Measurements from ENCODE around the gene EPB41L3.

EPB41L3 gene

DNA sequence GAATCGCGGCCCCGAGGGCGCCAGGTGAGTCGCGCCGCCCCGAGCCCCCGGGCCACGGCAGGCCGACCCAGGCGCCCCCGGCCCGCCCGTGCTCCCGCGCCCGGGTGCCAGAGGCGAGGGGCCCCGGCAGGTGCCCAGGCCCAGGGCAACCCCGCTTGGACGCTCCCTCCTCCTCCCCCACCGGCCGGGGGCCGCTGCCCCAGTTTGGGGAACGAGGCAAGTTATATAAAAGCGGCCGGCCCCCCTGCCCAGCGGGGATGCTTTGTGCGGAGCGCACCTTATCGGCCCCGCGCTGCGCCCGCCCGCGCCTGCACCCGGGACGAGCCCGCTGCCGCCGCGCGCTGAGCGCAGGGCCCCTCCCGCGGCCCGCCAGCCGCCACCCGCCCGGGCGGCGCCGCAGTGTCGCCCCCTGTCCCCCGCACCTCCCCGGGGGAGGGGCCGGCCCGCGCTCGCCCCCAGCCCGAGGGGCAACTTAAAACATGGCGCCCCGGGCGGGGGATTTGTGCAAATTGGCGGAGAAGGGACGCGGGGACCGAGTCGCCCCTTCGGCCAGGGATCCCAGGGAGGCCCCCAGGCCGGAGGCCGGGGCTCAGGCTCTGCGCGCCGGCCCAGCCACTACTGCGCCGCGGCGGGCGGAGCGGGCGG is 639 bp downstream of the EPB41L3 start:
- TF ChIP-seq GATA1 (IDR thresholded peaks at IDR 0.05; ENCODE audit: low read depth, low read length) = no peak
- no peak for TF ChIP-seq POLR2A (IDR thresholded peaks at IDR 0.05; ENCODE audit: low read length)
- DNase-seq = no peak

DNA sequence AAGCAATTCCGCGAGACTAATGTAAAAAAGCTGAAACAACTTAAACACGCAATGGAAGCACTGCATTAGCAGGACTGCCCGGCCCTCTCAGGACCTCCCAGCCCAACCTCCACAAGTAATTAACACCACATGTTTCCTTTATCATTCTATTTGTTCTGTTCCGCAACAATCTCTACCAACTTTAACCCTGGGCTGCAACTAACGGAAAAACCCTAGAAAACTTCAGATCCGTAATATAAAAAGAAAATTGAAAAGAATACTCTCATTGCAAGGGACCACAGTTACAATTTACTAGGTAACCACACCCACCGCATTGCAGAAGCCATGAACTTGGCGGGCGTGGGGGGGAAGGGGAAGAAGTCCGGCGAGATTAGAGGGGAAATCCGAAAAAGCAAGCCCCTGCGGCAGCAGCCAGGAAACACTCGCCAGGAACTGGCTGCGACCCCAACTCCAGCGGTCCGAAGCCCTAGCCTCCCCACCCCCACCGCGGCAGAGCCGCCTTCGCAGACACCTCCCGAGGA is 1.2 kb downstream of the EPB41L3 start:
- TF ChIP-seq GATA1 (IDR thresholded peaks at IDR 0.05; ENCODE audit: low read depth, low read length) (no peak), POLR2A (IDR thresholded peaks at IDR 0.05; ENCODE audit: low read length) (no peak)
- DNase-seq = no peak

DNA sequence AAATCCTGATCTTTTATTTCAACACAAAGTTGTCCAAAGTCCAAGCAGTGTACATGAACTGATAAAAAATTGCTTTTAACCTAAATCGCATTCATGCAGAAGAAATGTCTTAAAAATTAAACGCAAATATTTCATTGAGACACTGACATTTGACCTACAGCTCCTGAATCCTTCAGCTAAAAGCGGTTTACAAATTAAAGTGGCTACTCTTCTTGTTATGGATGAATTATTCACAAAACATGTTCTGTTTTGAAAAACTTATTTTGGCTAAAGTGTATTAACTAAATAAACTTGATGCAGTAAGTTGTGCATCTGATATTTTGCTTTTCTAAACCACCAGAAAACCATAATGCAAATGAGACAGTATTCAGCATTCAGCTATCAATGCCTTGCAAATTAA is 2.2 kb downstream of the EPB41L3 start:
- TF ChIP-seq GATA1 (IDR thresholded peaks at IDR 0.05; ENCODE audit: low read depth, low read length) (no peak), POLR2A (IDR thresholded peaks at IDR 0.05; ENCODE audit: low read length) (no peak)
- no peak for DNase-seq

DNA sequence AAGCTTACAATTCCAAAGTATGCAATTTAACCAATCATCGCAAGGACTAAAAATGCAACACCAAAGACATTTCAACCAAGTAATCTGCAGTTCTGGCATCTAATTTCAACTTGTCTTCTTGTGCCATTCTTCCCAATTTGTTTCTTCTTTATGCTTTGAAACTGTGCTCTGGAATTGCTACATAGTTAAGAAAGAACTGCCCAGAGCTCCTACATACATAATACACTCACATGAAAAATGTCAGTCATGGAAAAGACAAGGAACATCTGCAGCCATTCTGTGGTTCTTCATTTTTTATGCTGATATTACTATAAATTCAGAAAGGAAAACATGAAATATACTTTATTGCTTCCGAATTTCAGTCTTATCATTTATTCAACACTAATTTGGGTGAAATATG is 4.4 kb downstream of the EPB41L3 start:
- TF ChIP-seq GATA1 (IDR thresholded peaks at IDR 0.05; ENCODE audit: low read depth, low read length) = no peak
- DNase-seq = no peak

DNA sequence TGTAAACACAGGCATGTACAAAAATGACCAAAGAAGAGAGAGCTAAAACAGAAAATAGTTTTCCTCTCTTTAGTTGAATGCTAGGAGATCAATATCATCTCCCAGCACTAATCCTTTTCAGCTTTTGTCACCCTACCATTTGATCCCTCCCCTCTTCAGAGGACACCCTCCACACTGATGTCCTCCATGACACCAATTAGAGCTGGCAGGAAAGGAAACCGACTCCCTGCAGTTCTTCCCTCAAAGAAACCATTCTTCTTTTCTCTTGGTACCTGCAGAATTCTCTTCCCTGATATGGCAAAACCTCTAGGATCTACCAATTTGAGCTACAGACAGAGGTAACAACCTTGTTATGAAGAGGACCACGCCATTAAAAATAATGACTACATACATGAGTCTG is 5.3 kb downstream of the EPB41L3 start:
- TF ChIP-seq GATA1 (IDR thresholded peaks at IDR 0.05; ENCODE audit: low read depth, low read length) (no peak), POLR2A (IDR thresholded peaks at IDR 0.05; ENCODE audit: low read length) (no peak)
- no peak for DNase-seq

DNA sequence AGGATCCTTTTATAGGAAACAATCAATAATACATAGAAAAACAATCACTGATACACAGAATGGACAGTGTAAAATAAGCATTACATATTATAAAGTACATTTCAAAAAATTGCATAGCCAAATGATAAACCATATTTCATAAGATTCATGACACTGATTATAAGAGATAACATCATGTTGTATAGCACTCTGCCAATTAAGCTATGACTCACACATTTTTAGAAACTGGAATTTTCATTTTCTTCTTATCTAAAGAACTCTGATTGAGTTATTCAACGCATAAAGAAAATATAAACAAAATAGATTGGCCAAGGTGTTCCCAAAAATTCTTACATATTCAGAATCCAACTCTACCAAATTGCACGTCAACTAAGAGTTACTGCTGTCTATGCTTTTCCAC is 5.9 kb downstream of the EPB41L3 start:
- TF ChIP-seq POLR2A (IDR thresholded peaks at IDR 0.05; ENCODE audit: low read length) (no peak), GATA1 (IDR thresholded peaks at IDR 0.05; ENCODE audit: low read depth, low read length) (no peak)
- DNase-seq = no peak

DNA sequence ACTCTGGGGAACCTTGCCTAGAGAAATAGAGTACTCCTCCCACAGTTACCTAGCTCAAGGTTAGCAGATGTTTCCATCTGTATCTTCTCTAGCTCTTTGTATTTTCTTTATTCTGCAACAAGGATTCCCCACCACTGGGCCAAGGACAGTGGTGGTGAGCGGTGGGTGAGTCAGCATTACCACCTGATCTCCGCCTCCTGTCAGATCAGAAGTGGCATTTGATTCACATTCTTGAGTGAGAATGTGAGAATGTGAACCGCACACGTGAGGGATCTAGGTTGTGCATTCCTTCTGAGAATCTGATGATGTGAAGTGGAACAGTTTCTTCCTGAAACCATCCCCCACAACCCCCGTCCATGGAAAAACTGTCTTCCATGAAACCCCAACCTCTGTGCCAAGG is 9.0 kb downstream of the EPB41L3 start:
- TF ChIP-seq GATA1 (IDR thresholded peaks at IDR 0.05; ENCODE audit: low read depth, low read length) (no peak), POLR2A (IDR thresholded peaks at IDR 0.05; ENCODE audit: low read length) (no peak)

DNA sequence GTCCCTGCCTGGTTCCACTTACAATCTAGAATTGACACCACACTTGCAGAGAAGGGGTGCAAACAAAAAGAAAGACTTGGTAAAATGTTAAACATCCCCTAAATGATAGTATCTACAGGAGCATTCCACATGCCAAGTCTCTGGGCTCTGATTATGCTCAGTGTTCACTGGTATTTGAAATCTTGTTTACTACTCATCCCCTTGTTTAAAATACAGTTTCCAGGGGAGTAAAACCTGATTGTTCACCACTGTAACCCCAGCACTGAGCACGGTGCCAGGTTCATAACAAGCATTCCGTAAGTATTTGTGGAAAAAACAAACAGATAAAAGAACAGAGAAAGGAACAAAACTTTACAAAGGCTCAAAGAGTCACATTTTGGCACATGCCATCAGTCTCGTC is 11.7 kb downstream of the EPB41L3 start:
- TF ChIP-seq GATA1 (IDR thresholded peaks at IDR 0.05; ENCODE audit: low read depth, low read length) (no peak), POLR2A (IDR thresholded peaks at IDR 0.05; ENCODE audit: low read length) (no peak)
- DNase-seq = no peak

More for the DNA sequence above, 9.0 kb downstream of the EPB41L3 start:
- no peak for DNase-seq

DNA sequence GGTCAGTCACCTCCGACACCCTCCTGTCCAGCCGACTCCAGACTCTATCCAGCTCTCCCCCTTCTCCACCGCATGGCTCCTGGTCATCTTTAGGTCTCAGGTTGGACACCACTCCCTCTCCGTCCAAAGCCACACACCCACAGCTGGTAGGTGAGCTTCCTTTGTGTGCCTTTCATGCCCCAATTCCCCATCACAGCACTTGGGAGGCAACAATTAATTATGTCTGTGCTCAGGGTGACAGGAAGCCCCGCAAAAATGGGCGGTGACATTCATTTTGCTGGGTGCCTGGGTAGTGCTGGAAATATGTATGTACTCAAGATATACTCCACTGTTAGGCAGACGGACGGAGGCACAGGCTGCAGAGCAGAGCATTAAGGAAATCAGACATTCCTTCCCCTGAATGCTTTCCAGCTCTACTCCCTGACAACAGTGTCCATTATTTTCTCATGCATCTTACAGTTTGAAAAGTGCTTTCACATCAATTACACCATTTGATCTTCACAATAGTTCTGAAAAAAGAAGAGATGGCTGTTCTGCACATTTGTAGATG is 13.1 kb downstream of the EPB41L3 start:
- DNase-seq = no peak
- no peak for TF ChIP-seq POLR2A (IDR thresholded peaks at IDR 0.05; ENCODE audit: low read length)
- TF ChIP-seq GATA1 (IDR thresholded peaks at IDR 0.05; ENCODE audit: low read depth, low read length) = no peak

DNA sequence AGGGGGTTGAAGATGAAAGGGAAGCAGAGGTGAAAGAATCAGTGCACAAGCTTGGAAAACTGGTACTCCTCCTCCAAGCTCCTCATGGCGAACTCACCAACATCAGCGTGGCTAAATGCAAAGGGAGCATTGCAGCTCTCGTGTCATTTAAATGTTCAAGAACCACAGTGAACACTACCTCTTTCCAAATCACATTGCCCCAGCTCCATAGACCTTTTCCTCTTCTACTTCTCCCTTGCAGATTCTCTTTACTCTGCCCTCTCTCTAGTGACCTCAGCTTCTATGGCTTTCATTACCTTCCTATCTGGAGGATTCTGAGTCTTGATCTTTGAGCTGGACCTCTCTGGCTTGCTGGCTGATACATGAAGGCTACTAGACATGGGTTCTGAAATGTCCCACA is 14.3 kb downstream of the EPB41L3 start:
- no peak for TF ChIP-seq POLR2A (IDR thresholded peaks at IDR 0.05; ENCODE audit: low read length)
- TF ChIP-seq GATA1 (IDR thresholded peaks at IDR 0.05; ENCODE audit: low read depth, low read length) = no peak
- no peak for DNase-seq

DNA sequence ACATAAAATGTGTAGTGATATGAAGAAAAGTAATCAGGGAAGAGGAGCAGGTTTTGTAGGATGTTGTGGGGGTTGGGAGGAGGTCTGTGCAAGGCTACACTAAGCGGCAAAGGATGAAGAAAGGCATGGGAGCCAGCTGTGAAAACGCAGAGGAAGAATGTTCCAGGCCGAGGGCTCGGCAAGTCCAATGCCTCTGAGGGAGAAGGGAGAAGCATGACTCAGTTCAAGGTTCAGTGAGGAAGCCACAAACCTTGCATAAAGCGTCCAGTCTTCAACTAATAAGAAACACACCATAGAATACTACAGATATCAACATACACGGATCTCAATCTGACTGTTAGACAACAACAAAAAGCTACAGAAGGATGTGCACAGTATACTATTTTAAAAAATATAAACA is 16.2 kb downstream of the EPB41L3 start:
- no peak for DNase-seq
- no peak for TF ChIP-seq POLR2A (IDR thresholded peaks at IDR 0.05; ENCODE audit: low read length)
- no peak for TF ChIP-seq GATA1 (IDR thresholded peaks at IDR 0.05; ENCODE audit: low read depth, low read length)

DNA sequence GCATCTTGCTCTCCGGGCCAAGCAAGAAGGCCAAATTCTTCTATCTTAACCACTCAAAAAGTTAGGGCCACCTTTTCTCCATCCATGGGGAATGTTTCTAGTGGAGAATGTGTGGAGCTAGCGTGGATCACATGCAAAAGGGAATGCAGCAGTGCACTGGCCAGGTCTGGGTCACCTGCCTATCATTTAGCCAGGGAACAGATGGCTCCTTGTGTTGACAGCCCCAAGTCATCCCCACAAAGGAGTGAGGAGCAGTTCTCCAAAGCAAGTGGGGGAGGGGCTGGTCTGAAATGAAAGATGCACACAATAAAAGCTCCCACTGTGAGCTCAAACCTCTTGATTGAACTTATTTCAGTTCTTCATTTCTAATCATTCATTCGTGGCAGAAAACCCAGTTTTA is 19.1 kb downstream of the EPB41L3 start:
- TF ChIP-seq GATA1 (IDR thresholded peaks at IDR 0.05; ENCODE audit: low read depth, low read length) (no peak), POLR2A (IDR thresholded peaks at IDR 0.05; ENCODE audit: low read length) (no peak)
- DNase-seq = no peak

DNA sequence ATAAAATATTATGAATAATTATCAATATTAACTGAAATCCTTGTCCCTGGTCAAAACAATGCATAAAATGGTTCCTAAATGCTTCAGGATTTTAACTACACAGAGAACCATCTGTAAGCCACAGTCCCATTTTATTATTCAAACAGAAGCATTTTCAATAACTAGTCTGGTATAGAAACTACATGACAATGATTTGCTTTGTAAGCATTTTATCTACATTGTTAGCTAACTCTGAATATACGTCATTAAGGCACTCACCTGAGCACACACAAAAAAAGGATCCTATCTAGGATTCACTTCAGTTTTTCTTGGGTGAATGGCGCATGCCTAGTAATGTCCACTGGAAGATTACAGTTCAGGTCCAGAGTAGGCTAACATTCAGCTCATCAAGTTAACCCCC is 22.8 kb downstream of the EPB41L3 start:
- TF ChIP-seq POLR2A (IDR thresholded peaks at IDR 0.05; ENCODE audit: low read length) = no peak
- no peak for TF ChIP-seq GATA1 (IDR thresholded peaks at IDR 0.05; ENCODE audit: low read depth, low read length)
- DNase-seq = no peak

DNA sequence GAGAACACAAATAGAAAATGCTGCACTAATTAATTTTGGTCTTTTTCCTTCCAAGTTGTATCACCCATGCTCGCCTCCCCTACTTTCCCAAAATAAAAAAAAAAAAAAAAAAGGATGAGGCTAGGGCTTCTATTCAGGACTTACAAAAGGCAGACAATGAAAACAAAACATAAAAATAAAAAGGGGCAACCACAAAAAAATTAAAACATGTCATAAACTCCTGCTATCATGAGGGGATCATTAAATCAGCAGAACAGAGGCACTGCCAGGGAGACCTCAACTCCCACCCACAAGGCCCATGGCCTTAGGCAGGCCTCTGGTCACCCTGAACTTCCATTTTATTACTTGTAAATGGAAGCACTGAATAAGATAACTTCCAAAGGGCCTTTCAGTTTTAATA is 23.3 kb downstream of the EPB41L3 start:
- TF ChIP-seq GATA1 (IDR thresholded peaks at IDR 0.05; ENCODE audit: low read depth, low read length) (no peak), POLR2A (IDR thresholded peaks at IDR 0.05; ENCODE audit: low read length) (no peak)
- no peak for DNase-seq
